GM12878 (cell line): ENCODE measurements around the gene PAX5. TPM values are rescaled to one million over a fixed set of nuclear protein-coding genes. Genes with fewer than 3 reads are reported as not detected.

ENCODE experiments used
- ATAC-seq: fragments of 200-7000 bp; cut with Tn5 transposase; 3 replicates; pipeline ENCODE4 v1.9.1; 2020; ENCODE audit warnings: mild to moderate bottlenecking, moderate library complexity
- BruUV-seq: library from RNA; stranded (reverse); fragments of 400-500 nt; replicated peaks from 2 replicates; lab custom pipeline; 2021; lab: Mats Ljungman, UMichigan
- CTCF ChIA-PET: fragments of 300-600 bp; sonication (Branson Sonifier 250); formaldehyde crosslinking; extraction: SDS; loops from one replicate; lab custom pipeline; 2021; ENCODE audit warnings: inconsistent platforms; lab: Yijun Ruan, JAX
- POLR2A ChIA-PET: fragments of 350-600 bp; formaldehyde crosslinking; extraction: SDS; loops from one replicate; lab custom pipeline; 2021; ENCODE audit warnings: inconsistent platforms; lab: Charles Lee
- RAD21 ChIA-PET: fragments of 300-600 bp; sonication (Branson Sonifier 250); formaldehyde crosslinking; loops from one replicate; lab custom pipeline; 2023; ENCODE audit warnings: antibody characterized with exemption; ENCODE audit not compliant: unreplicated experiment; lab: Charles Lee
- SMC1A ChIA-PET: fragments of 300-600 bp; sonication (Branson Sonifier 250); formaldehyde crosslinking; loops from one replicate; lab custom pipeline; 2023; ENCODE audit not compliant: unreplicated experiment, uncharacterized antibody; lab: Charles Lee
- DNase-seq: peaks from one replicate; pipeline ENCODE4 v3.0.0-alpha.2; 2011; ENCODE audit warnings: low read depth, low spot score
- FAIRE-seq: peaks from 3 replicates; lab custom pipeline; 2011; peaks lifted over from hg19 to GRCh38; lab: Jason Lieb, UNC
- H2AFZ ChIP-seq: 2 replicates; pipeline ENCODE4 v1.6.0; 2011; ENCODE audit warnings: low read depth, low read length, control low read depth; ENCODE audit not compliant: control insufficient read depth
- H3K27ac ChIP-seq: 2 replicates; pipeline ENCODE4 v1.5.1; 2011; ENCODE audit warnings: control low read depth; ENCODE audit not compliant: control insufficient read depth, insufficient read depth
- H3K27me3 ChIP-seq, 2 experiments: replicated peaks in 1 of 2; 2 replicates each; pipeline versions ENCODE4 v1.6.0 to v1.6.1; 2011; ENCODE audit warnings: low read length in 1 of 2; ENCODE audit not compliant: control insufficient read depth in 2 of 2, insufficient read depth in 2 of 2
- H3K36me3 ChIP-seq, 2 experiments: 2 replicates each; pipeline ENCODE4 v1.5.1; 2011; ENCODE audit warnings: low read length in 1 of 2; ENCODE audit not compliant: control insufficient read depth in 2 of 2, insufficient read depth in 2 of 2
- H3K4me1 ChIP-seq: 2 replicates; pipeline ENCODE4 v1.6.1; 2011; ENCODE audit warnings: mild to moderate bottlenecking, low read length, moderate library complexity, mixed read lengths; ENCODE audit not compliant: control insufficient read depth, insufficient read depth
- H3K4me2 ChIP-seq: 2 replicates; pipeline ENCODE4 v1.6.0; 2011; ENCODE audit warnings: control low read depth; ENCODE audit not compliant: control insufficient read depth, insufficient read depth
- H3K4me3 ChIP-seq: fragments of 200-600 bp; sonication (generic); 2 replicates; pipeline ENCODE4 v1.5.1; 2016
- H3K79me2 ChIP-seq: 2 replicates; pipeline ENCODE4 v1.6.0; 2011; ENCODE audit warnings: low read length; ENCODE audit not compliant: control insufficient read depth, insufficient read depth
- H3K9ac ChIP-seq: 2 replicates; pipeline ENCODE4 v1.8.0; 2011; ENCODE audit warnings: low read length, control low read depth, mixed read lengths; ENCODE audit not compliant: control insufficient read depth, insufficient read depth
- H3K9me3 ChIP-seq: replicated peaks from 3 replicates; pipeline ENCODE4 v1.5.1; 2011; ENCODE audit warnings: mild to moderate bottlenecking, low read length; ENCODE audit not compliant: control insufficient read depth, insufficient read depth
- H4K20me1 ChIP-seq: 2 replicates; pipeline ENCODE4 v1.6.0; 2011; ENCODE audit not compliant: control insufficient read depth, insufficient read depth
- BRCA1 ChIP-seq: IDR thresholded peaks from 2 replicates; pipeline ENCODE4 v1.6.1; 2011; ENCODE audit warnings: low read depth, low read length, improper control_type of control experiment
- CREB1 ChIP-seq: IDR thresholded peaks from 2 replicates; pipeline ENCODE4 v1.6.1; 2012; ENCODE audit warnings: low read depth, mild to moderate bottlenecking, inconsistent platforms
- CREM ChIP-seq: IDR thresholded peaks from 2 replicates; pipeline ENCODE4 v1.6.1; 2014; ENCODE audit warnings: antibody characterized with exemption, low read depth
- EP300 ChIP-seq, 2 experiments: fragments of 150-350 bp in 1 of 2; IDR thresholded peaks; 2 replicates each; pipeline ENCODE4 v1.6.1; 2011 to 2012; ENCODE audit warnings: low read depth in 2 of 2, low read length in 2 of 2, borderline replicate concordance in 1 of 2, improper control_type of control experiment in 1 of 2, inconsistent platforms in 1 of 2; ENCODE audit not compliant: control insufficient read depth in 1 of 2
- ETV6 ChIP-seq, 2 experiments: fragments of 450-650 bp in 1 of 2; IDR thresholded peaks in 1 of 2; conservative IDR thresholded peaks in 1 of 2; 2 replicates each; pipeline ENCODE4 v1.6.1; 2014; ENCODE audit warnings: antibody characterized with exemption in 1 of 2, borderline replicate concordance in 1 of 2, low read depth in 1 of 2, mild to moderate bottlenecking in 1 of 2, moderate library complexity in 1 of 2
- HDAC6 ChIP-seq: fragments of 200-600 bp; sonication (generic); IDR thresholded peaks from one replicate; pipeline ENCODE4 v1.8.0; 2017; ENCODE audit warnings: antibody characterized with exemption; ENCODE audit not compliant: unreplicated experiment
- IKZF2 ChIP-seq, 2 experiments: fragments of 450-650 bp; IDR thresholded peaks; 2 replicates each; pipeline ENCODE4 v1.6.1; 2017; ENCODE audit warnings: mild to moderate bottlenecking in 2 of 2, moderate library complexity in 2 of 2
- JUNB ChIP-seq: IDR thresholded peaks from 2 replicates; pipeline ENCODE4 v1.6.1; 2016; ENCODE audit warnings: antibody characterized with exemption, mild to moderate bottlenecking
- MTA3 ChIP-seq: IDR thresholded peaks from 2 replicates; pipeline ENCODE4 v1.6.1; 2012; ENCODE audit warnings: low read length, inconsistent platforms, borderline replicate concordance
- RUNX3 ChIP-seq: IDR thresholded peaks from 2 replicates; pipeline ENCODE4 v1.6.1; 2012; ENCODE audit warnings: low read length, inconsistent platforms
- SMC3 ChIP-seq: IDR thresholded peaks from 2 replicates; pipeline ENCODE4 v1.6.1; 2011; ENCODE audit warnings: low read length, improper control_type of control experiment, borderline replicate concordance
- SRF ChIP-seq, 2 experiments: IDR thresholded peaks; 2 replicates each; pipeline ENCODE4 v1.6.1; 2011; ENCODE audit warnings: low read depth in 2 of 2, low read length in 2 of 2, mild to moderate bottlenecking in 1 of 2, moderate library complexity in 1 of 2
- TBL1XR1 ChIP-seq: IDR thresholded peaks from 2 replicates; pipeline ENCODE4 v1.6.1; 2012; ENCODE audit warnings: low read depth, low read length, improper control_type of control experiment
- YY1 ChIP-seq: IDR thresholded peaks from 2 replicates; pipeline ENCODE4 v1.6.1; 2011; ENCODE audit warnings: low read depth, mild to moderate bottlenecking, low read length
- ZNF207 ChIP-seq: fragments of 450-650 bp; IDR thresholded peaks from 2 replicates; pipeline ENCODE4 v1.6.1; 2014; ENCODE audit warnings: antibody characterized with exemption, mild to moderate bottlenecking, borderline replicate concordance
- ZNF217 ChIP-seq: fragments of 450-650 bp; IDR thresholded peaks from 2 replicates; pipeline ENCODE4 v1.6.1; 2017; ENCODE audit warnings: antibody characterized with exemption, mild to moderate bottlenecking
- ZNF384 ChIP-seq: IDR thresholded peaks from 2 replicates; pipeline ENCODE4 v1.6.1; 2012; ENCODE audit warnings: low read depth, mild to moderate bottlenecking, low read length, improper control_type of control experiment, borderline replicate concordance
- WGBS: methylation state at CpG from one replicate; pipeline ENCODE4 v1.1.6; 2016; ENCODE audit warnings: low lambda C conversion rate; ENCODE audit not compliant: insufficient replicate concordance, insufficient coverage; ENCODE audit errors: missing lambda C conversion rate; 5-methylcytosine and 5-hydroxymethylcytosine counted together
- in situ Hi-C: fragments of 300-500 bp; cut with MboI; formaldehyde crosslinking; loops from 9 replicates; pipeline ENCODE4 v1.14.3; 2018; ENCODE audit warnings: mixed read lengths
- intact Hi-C: fragments of 100-400 bp; cut with micrococcal nuclease; formaldehyde crosslinking; loops from one replicate; pipeline ENCODE4 v1.14.2; 2022; ENCODE audit not compliant: unreplicated experiment
- polyA plus RNA-seq, 11 experiments: library from polyadenylated mRNA; depleted of rRNA in 4 of 11; unstranded in 6 of 11; stranded (reverse) in 5 of 11; fragments of >200 nt; fragmentation: Nextera tagmentation in 4 of 11; fragmentation: Illumina TruSeq in 1 of 11; extraction: Ambion mirVana in 4 of 11; extraction: Trizol in 1 of 11; gene quantifications; 1 replicate in 1 of 11; 2 replicates in 10 of 11; pipeline versions ENCODE4 v1.2.1 to v1.2.3, GENCODE V29; 2011 to 2016; ENCODE audit warnings: inconsistent platforms in 2 of 11, missing spikeins in 2 of 11, low read depth in 1 of 11
- total RNA-seq, 4 experiments: library from RNA; depleted of rRNA in 3 of 4; stranded (reverse); fragments of >200 nt in 3 of 4; fragmentation: Illumina TruSeq in 1 of 4; extraction: Trizol in 1 of 4; gene quantifications; 2 replicates each; pipeline versions ENCODE4 v1.2.1 to v1.2.3, GENCODE V29; 2013 to 2021
- TF ChIP-seq, protein P1 (sequence below): fragments of 450-650 bp; formaldehyde crosslinking; IDR thresholded peaks from 2 replicates; pipeline ENCODE4 v1.5.0; 2022; ENCODE audit warnings: mild to moderate bottlenecking, missing genetic modification characterization
- TF ChIP-seq, protein P2 (sequence below): fragments of 450-650 bp; IDR thresholded peaks from 2 replicates; pipeline ENCODE4 v1.6.1; 2014; ENCODE audit warnings: mild to moderate bottlenecking
- TF ChIP-seq, protein P3 (sequence below): IDR thresholded peaks from 2 replicates; pipeline ENCODE4 v1.6.1; 2012; ENCODE audit warnings: low read depth, low read length, improper control_type of control experiment
- TF ChIP-seq, protein P4 (sequence below): IDR thresholded peaks from 2 replicates; pipeline ENCODE4 v1.6.1; 2011; ENCODE audit warnings: low read depth, mild to moderate bottlenecking, low read length, moderate library complexity, borderline replicate concordance; ENCODE audit errors: extremely low read depth

The PAX5 gene
- total and polyA plus RNA-seq, 10 of the 15 experiments (the other 5 are each of a cell fraction or from before 2014, with no cell fraction given) = 2.2 to 123 (median 31.9) TPM

DNA sequence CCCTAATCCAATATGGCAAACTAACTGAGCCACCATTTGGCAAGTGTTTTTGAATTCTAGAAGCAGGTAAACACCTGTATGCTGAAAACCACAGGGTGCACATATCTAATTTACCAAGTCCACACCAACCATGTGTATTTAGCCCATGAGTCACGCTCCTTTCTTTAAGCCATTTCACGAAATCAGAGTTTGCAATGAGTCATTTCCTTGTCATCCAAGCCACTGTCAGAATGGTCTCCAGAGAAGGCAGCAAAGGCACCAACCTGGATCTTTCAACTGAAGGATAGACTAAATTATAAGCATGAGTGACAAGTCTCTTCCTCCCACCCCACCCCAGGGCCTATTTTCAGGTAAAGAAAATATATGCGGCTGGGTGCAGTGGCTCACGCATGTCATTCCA, 110.0 kb downstream of the PAX5 start:
- H3K36me3 ChIP-seq = peaks cover 35 to 36% of the 10 kb centered on the region in 2 experiments
- POLR2A ChIA-PET = no interaction called here
- H3K4me3 ChIP-seq = no peak overlapping the region
- H3K9me3 ChIP-seq = no peaks in the 10 kb centered on the region; the same call in 2 of the 3 replicates
- SMC1A ChIA-PET = no interaction called here
- BruUV-seq = no TSS peak
- ATAC-seq (peak; percentile 60), FAIRE-seq (no peak), DNase-seq (peak; percentile 30)
- RAD21 ChIA-PET = no interaction called here
- in situ Hi-C loops = no loop called here
- intact Hi-C loops = no loop called here
- H4K20me1 ChIP-seq = peaks cover 4% of the 10 kb centered on the region
- no peak overlapping the region for H2AFZ ChIP-seq
- H3K9ac ChIP-seq = no peak overlapping the region
- peak overlapping the region; percentile 40; the same call in 1 of the 2 replicates for H3K27ac ChIP-seq
- CTCF ChIA-PET = no interaction called here
- H3K79me2 ChIP-seq = peaks cover 19% of the 10 kb centered on the region
- no peak overlapping the region for H3K4me2 ChIP-seq
- 15% methylated on average over 4 of the region's 4 CpGs for WGBS
- H3K27me3 ChIP-seq = no peaks in the 10 kb centered on the region
- H3K4me1 ChIP-seq = peaks cover 1% of the 10 kb centered on the region
- no peak for TF ChIP-seq BRCA1
- no peak for TF ChIP-seq EP300 (IDR thresholded peaks at IDR 0.05; ENCODE audit: borderline replicate concordance in 1 of 2, control insufficient read depth in 1 of 2, low read depth in 2 of 2, low read length in 2 of 2)
- TF ChIP-seq CREB1 = 0 out of 2 replicates have a peak, but pooled peaks have one; percentile 38
- 0 out of 4 replicates have a peak, but pooled peaks of 1 of the 2 experiments have one; percentile 14 for TF ChIP-seq IKZF2 (IDR thresholded peaks at IDR 0.05)
- TF ChIP-seq ZNF384 = no peak
- peak in 1 of 2 experiments; percentile 38; a peak in 1 of 4 replicates for TF ChIP-seq ETV6 (conservative IDR thresholded peaks at IDR 0.05 in 1 of 2, IDR thresholded peaks at IDR 0.05 in 1 of 2; ENCODE audit: borderline replicate concordance in 1 of 2, low read depth in 1 of 2)
- TF ChIP-seq, protein P1, sequence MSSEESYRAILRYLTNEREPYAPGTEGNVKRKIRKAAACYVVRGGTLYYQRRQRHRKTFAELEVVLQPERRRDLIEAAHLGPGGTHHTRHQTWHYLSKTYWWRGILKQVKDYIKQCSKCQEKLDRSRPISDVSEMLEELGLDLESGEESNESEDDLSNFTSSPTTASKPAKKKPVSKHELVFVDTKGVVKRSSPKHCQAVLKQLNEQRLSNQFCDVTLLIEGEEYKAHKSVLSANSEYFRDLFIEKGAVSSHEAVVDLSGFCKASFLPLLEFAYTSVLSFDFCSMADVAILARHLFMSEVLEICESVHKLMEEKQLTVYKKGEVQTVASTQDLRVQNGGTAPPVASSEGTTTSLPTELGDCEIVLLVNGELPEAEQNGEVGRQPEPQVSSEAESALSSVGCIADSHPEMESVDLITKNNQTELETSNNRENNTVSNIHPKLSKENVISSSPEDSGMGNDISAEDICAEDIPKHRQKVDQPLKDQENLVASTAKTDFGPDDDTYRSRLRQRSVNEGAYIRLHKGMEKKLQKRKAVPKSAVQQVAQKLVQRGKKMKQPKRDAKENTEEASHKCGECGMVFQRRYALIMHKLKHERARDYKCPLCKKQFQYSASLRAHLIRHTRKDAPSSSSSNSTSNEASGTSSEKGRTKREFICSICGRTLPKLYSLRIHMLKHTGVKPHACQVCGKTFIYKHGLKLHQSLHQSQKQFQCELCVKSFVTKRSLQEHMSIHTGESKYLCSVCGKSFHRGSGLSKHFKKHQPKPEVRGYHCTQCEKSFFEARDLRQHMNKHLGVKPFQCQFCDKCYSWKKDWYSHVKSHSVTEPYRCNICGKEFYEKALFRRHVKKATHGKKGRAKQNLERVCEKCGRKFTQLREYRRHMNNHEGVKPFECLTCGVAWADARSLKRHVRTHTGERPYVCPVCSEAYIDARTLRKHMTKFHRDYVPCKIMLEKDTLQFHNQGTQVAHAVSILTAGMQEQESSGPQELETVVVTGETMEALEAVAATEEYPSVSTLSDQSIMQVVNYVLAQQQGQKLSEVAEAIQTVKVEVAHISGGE (CRISPR knock-in tag) = no peak
- TF ChIP-seq MTA3 = no peak
- no peak for TF ChIP-seq SRF (IDR thresholded peaks at IDR 0.05; ENCODE audit: low read depth in 2 of 2, low read length in 2 of 2)
- TF ChIP-seq JUNB = peak; percentile 64
- TF ChIP-seq TBL1XR1 = no peak
- TF ChIP-seq YY1 = no peak
- TF ChIP-seq, protein P2, sequence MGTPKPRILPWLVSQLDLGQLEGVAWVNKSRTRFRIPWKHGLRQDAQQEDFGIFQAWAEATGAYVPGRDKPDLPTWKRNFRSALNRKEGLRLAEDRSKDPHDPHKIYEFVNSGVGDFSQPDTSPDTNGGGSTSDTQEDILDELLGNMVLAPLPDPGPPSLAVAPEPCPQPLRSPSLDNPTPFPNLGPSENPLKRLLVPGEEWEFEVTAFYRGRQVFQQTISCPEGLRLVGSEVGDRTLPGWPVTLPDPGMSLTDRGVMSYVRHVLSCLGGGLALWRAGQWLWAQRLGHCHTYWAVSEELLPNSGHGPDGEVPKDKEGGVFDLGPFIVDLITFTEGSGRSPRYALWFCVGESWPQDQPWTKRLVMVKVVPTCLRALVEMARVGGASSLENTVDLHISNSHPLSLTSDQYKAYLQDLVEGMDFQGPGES = no peak
- no peak for TF ChIP-seq HDAC6
- TF ChIP-seq, protein P3, sequence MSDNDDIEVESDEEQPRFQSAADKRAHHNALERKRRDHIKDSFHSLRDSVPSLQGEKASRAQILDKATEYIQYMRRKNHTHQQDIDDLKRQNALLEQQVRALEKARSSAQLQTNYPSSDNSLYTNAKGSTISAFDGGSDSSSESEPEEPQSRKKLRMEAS = no peak
- TF ChIP-seq ZNF207 = no peak
- peak; percentile 75 for TF ChIP-seq RUNX3
- no peak for TF ChIP-seq ZNF217
- peak; percentile 39; the same call in 1 of the 2 replicates for TF ChIP-seq CREM
- TF ChIP-seq, protein P4, sequence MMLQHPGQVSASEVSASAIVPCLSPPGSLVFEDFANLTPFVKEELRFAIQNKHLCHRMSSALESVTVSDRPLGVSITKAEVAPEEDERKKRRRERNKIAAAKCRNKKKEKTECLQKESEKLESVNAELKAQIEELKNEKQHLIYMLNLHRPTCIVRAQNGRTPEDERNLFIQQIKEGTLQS = no peak
- no peak for TF ChIP-seq SMC3
